Posterior vena cava (tissue), 2 donors: ENCODE data around the gene OLFM1. TPM values are rescaled to one million over a fixed set of nuclear protein-coding genes. Genes with fewer than 3 reads are reported as not detected.
"Not testable (repeated sequence)": the region's sequence is repeated elsewhere in the genome, so short reads cannot be mapped to it uniquely, and the experiment has no call there.

Experiments used
- DNase-seq: peaks from one replicate; pipeline ENCODE4 v3.0.0-alpha.2; 2020; ENCODE audit warnings: low spot score
- intact Hi-C, 2 donors: fragments of 100-400 bp; cut with DNase I; formaldehyde crosslinking; loops; one replicate each; pipeline versions ENCODE4 v1.14.1 to v1.14.2; 2022 to 2023
- total RNA-seq, 2 donors: library from RNA; stranded (reverse); fragmentation: NEBNext Ultra II Directional; extraction: Animal tissue kit (Norgen Biotek cat#: 25700); gene quantifications; one replicate each; pipeline ENCODE4 v1.2.1, GENCODE V29; 2021
- donor health status: DM: yes; HTN: yes; CAD: no.
- donor health status: DM: yes; HTN: yes; CAD: no.

OLFM1 gene
- total RNA-seq, 2 donors from 2014 or later = 29.2 to 38.2 TPM

- intact Hi-C loops = no loop called here
- DNase-seq = no peak
Observed at GRCh38 chr9:135157856-135158563, 70.5 kb downstream of the OLFM1 start.

DNA sequence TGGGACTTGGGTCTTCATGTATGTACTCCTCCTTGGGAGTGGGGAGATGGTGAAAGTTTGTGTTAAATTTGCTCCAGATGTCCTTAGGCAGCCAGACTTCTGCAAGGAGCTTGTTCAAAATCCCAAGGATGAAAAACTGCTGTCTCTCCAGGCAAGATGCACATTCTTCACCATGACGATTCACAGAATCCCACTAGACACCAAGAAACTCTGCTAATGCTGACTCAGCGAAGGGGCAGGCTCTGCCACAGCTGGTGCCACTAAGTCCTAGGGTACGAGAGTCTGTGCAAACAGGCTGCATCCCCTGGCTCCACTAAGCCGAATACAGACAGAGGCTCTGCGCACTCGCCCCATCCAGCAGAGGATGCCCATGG, 71.1 kb downstream of the OLFM1 start:
- intact Hi-C loops = no loop called here
- DNase-seq = no peak

GRCh38 chr9:135159801-135160200, 72.3 kb downstream of the OLFM1 start:
- intact Hi-C loops = no loop called here
- DNase-seq = no peak

DNA sequence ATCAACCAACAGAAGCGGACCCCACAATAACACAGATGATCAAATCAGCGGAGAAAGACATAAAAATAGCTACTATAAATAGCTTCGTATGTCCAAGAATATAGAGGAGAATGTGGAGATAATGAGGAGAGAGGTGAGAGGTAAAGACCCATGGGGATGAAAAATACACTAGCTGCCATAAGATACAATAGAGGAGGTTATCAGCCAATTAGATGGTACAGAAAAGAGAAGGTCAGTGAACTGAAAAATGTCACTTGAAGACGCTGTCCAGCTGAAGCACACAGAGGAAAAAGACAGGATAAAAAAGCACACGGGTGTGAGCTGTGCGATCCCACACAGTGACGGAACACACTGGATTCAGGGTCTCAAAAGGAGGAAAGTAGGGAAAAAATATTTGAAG, 73.4 kb downstream of the OLFM1 start:
- no peak for DNase-seq
- intact Hi-C loops = no loop called here

DNA sequence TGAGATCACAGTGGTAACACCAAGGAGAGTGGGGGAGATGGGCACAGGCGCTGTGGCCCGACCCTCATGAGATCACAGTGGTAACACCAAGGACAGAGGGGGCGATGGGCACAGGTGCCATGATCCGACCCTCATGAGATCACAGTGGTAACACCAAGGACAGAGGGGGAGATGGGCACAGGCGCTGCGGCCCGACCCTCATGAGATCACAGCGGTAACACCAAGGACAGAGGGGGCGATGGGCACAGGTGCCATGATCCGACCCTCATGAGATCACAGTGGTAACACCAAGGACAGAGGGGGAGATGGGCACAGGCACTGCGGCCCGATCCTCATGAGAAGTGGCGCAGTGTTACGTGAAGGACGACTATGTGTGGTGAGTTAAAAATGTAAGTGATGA, 75.1 kb downstream of the OLFM1 start:
- intact Hi-C loops, DNase-seq: not testable (repeated sequence)

- intact Hi-C loops = no loop called here
- no peak for DNase-seq
Observed at GRCh38 chr9:135163023-135163780, 75.7 kb downstream of the OLFM1 start.

DNA sequence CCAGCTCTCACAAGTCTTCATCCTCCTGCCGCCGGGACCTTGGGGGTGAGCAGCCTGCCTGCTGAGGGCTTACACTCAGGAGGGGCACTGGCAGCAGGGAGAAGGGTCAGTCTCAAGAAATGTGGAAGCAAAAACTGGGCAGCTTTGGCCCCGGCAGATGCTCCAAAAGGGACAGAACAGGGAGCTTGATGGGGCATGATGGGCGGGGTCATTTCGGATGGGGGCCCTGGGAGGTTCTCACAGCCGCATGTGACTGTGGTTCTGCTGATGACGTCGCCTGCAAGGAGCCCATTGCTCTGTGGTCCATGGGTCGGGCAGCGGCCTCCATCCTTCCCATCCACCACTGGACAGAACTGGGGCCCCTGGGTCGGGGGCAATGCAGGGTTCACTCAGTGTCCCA, 76.6 kb downstream of the OLFM1 start:
- intact Hi-C loops = no loop called here
- no peak for DNase-seq

GRCh38 chr9:135165003-135165711, 77.7 kb downstream of the OLFM1 start:
- intact Hi-C loops = no loop called here
- no peak for DNase-seq

- intact Hi-C loops = no loop called here
Observed at GRCh38 chr9:135165756-135166519, 78.5 kb downstream of the OLFM1 start.

DNA sequence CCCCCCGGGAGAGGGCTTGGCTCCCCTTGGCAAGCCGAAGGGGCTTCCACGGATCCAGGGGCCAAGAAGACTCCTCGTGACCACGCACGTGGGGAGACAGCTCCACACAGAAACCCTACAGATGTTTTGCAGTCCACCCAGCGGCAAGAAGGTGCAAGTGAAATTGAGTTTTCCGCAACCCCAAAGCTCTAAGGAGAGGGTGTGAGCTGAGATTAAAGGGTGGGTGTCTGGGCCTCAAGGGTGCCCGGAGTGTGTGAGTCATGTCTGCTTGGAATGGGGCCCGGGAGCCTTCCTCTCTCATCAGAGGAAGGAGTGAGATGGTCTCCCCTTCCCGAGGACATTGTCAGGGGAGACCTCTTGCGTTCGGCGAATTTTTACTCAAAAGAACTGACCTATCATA, 79.1 kb downstream of the OLFM1 start:
- intact Hi-C loops = no loop called here
- no peak for DNase-seq

More at GRCh38 chr9:135165756-135166519, 78.5 kb downstream of the OLFM1 start:
- no peak for DNase-seq

DNA sequence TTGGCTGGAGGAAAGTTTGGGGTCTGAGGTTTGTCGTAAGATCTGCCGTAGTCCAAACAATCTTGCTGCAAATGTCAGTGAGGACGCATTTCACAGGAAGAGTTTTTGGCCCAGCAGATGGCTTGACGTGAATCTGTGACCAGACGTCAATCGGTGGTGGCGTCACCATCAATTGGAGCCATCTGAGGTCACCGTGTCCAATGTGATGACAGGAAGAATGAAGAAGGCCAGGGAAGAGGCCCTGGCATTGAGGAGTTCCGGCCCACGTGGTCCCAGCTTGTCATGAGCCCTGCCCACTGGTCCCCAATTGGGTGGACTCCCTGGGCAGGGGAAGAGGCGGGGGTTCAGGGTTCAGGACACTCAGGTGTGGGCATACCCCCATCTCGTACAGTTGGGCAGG, 79.9 kb downstream of the OLFM1 start:
- DNase-seq = no peak
- intact Hi-C loops = no loop called here

DNA sequence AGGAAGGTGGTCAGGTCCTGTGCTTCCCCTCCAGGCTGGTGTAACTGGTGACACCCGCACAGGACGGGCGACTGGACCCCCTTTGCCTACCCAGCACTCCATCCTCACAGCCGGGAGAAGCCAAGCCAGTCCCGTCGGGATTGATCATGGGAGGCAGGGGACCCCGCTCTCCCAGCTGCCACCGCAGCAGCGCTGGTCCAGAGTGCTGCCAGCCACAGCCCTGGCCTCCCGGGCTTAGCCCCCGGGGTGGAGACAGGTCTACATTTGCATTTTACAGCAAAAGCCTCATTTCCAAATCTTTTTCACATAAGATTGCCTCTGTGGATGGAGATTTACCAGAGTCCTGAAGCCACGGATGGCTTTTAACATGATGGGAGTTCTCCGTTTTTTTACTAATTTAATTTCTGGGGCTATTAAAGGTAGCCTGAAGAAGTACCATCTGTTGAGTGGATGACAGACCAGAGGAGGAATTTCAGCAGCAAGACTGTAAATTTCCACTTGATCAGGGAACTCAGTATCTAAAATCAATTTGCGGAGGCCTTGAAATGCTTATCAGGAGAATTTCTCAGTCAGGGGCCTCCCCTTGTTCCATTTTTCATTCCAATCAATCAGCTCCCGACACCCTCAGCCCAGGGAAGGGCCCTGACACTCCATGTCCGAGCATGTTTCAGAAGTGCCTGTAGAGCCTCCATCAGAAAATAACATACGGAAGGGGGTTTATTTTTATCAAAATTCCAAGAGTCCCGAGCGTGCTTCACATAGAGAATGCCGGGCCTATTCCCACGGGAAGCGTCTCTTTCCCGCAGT, 80.6 kb downstream of the OLFM1 start:
- no peak for DNase-seq
- intact Hi-C loops = no loop called here

DNA sequence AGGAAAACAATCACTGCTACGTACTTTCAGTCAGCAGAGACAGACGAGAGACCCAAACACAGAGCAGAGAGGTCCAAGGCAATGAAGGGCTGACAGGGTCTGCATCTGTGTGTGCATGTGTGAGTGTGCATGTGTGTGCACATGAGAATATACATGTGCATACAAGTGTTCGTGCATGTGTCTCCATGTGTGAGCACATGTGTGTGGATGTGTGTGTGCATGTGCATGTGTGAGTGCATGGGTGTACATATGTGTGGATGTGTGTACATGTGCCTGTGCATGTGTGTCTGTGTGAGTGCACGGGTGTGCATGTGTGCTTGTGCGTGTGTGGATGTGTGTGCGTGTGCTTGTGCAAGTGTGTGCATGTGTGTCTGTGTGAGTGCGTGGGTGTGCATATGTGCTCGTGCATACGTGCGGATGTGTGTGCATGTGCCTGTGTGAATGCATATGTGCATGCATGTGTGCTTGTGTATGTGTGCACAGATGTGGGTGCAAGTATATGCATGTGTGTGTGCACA, 82.3 kb downstream of the OLFM1 start:
- no peak for DNase-seq
- intact Hi-C loops = no loop called here

GRCh38 chr9:135170535-135170934, 83.1 kb downstream of the OLFM1 start:
- no peak for DNase-seq
- intact Hi-C loops = no loop called here

Other genes starting within 250 kb of the OLFM1 start
- not detected for gene FCN2, start 206.9 kb upstream of the OLFM1 start, total RNA-seq
- gene FCN1, start 169.8 kb upstream of the OLFM1 start, total RNA-seq = 10 to 100 TPM in 1 of 2 donors, 1 to 10 TPM in 1; 7.1 to 16.5 TPM